RWPE2 (cell line): ENCODE measurements around the gene GTF2H2.
"Not testable (repeated sequence)": the region's sequence is repeated elsewhere in the genome, so short reads cannot be mapped to it uniquely, and the experiment has no call there.

Experiments used
- ATAC-seq: fragments of 200-7000 bp; cut with Tn5 transposase; 3 replicates; pipeline ENCODE4 v1.9.1; 2021; ENCODE audit warnings: low read depth
- DNase-seq: peaks from one replicate; pipeline ENCODE4 v3.0.0-alpha.2; 2020; ENCODE audit warnings: low spot score
- H3K27ac ChIP-seq: fragments of 450-650 bp; 2 replicates; pipeline ENCODE4 v1.5.1; 2017; ENCODE audit warnings: mild to moderate bottlenecking; ENCODE audit not compliant: poor library complexity, severe bottlenecking
- H3K27me3 ChIP-seq: fragments of 250-450 bp; sonication (Bioruptor Pico); 2 replicates; pipeline ENCODE4 v1.5.1; 2021; ENCODE audit warnings: mild to moderate bottlenecking, moderate library complexity; ENCODE audit not compliant: insufficient read depth, poor library complexity, severe bottlenecking
- H3K36me3 ChIP-seq: fragments of 250-450 bp; sonication (Bioruptor Pico); 2 replicates; pipeline ENCODE4 v1.5.1; 2020; ENCODE audit warnings: low read depth, mild to moderate bottlenecking, moderate library complexity
- H3K4me1 ChIP-seq: fragments of 250-450 bp; sonication (Bioruptor Pico); 2 replicates; pipeline ENCODE4 v1.5.1; 2021; ENCODE audit warnings: mild to moderate bottlenecking, moderate library complexity; ENCODE audit not compliant: insufficient read depth, poor library complexity, severe bottlenecking
- H3K4me3 ChIP-seq: fragments of 250-450 bp; sonication (Bioruptor Pico); 2 replicates; pipeline ENCODE4 v1.5.1; 2021; ENCODE audit warnings: mild to moderate bottlenecking, moderate library complexity; ENCODE audit not compliant: severe bottlenecking
- H3K9me3 ChIP-seq: fragments of 250-450 bp; sonication (Bioruptor Pico); 2 replicates; pipeline ENCODE4 v1.5.1; 2021; ENCODE audit warnings: mild to moderate bottlenecking, moderate library complexity; ENCODE audit not compliant: severe bottlenecking
- TF ChIP-seq, protein P1 (sequence below): fragments of 450-650 bp; IDR thresholded peaks from one replicate; pipeline ENCODE4 v1.5.1; 2017; ENCODE audit warnings: mild to moderate bottlenecking, moderate library complexity; ENCODE audit not compliant: poor library complexity, severe bottlenecking

The GTF2H2 gene

DNA sequence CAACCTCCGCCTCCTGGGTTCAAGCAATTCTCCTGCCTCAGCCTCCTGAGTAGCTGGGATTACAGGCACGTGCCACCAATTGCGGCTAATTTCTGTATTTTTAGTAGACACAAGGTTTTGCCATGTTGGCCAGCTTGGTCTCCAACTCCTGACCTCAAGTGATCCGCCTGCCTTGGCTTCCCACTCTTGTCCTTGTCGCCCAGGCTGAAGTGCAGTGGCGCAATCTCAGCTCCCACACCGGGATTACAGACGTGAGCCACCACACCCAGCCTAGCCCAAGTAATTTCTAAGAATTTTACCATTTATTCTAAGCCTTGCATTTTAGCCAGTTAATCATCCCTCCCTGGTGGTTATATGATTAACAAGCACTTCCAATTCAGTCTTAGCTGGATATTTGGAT is 53.3 kb downstream of the GTF2H2 start:
- H3K9me3 ChIP-seq, result no peaks in the 10 kb centered on the region
- H3K27ac ChIP-seq, result no peak overlapping the region
- no peak for ATAC-seq
- H3K4me3 ChIP-seq, result no peak overlapping the region
- no peaks in the 10 kb centered on the region for H3K27me3 ChIP-seq
- TF ChIP-seq, protein P1, sequence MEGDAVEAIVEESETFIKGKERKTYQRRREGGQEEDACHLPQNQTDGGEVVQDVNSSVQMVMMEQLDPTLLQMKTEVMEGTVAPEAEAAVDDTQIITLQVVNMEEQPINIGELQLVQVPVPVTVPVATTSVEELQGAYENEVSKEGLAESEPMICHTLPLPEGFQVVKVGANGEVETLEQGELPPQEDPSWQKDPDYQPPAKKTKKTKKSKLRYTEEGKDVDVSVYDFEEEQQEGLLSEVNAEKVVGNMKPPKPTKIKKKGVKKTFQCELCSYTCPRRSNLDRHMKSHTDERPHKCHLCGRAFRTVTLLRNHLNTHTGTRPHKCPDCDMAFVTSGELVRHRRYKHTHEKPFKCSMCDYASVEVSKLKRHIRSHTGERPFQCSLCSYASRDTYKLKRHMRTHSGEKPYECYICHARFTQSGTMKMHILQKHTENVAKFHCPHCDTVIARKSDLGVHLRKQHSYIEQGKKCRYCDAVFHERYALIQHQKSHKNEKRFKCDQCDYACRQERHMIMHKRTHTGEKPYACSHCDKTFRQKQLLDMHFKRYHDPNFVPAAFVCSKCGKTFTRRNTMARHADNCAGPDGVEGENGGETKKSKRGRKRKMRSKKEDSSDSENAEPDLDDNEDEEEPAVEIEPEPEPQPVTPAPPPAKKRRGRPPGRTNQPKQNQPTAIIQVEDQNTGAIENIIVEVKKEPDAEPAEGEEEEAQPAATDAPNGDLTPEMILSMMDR, result no peak
- H3K36me3 ChIP-seq, result no peaks in the 10 kb centered on the region
- no peaks in the 10 kb centered on the region for H3K4me1 ChIP-seq
- no peak for DNase-seq

DNA sequence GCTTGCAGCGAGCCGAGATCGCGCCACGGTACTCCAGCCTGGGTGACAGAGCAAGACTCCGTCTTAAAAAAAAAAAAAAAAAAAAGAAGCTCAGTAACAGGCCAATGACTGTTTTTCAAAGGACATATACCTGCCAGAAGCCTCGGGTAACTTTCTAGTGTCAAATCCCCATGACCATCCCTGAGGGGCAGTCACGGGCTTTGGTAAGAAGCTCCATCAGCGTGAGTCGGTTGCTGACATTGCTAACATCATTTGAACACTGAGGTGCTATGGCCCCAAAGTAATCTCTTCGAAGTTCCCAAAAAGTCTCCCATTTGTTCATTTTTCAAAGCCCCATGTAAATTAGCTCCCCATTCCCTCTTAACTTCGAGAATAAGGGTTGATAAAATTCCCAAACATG is 53.9 kb downstream of the GTF2H2 start:
- no peaks in the 10 kb centered on the region for H3K9me3 ChIP-seq
- no peaks in the 10 kb centered on the region for H3K36me3 ChIP-seq
- no peaks in the 10 kb centered on the region for H3K27me3 ChIP-seq
- ATAC-seq, result no peak
- no peak overlapping the region for H3K27ac ChIP-seq
- TF ChIP-seq, protein P1, result no peak
- no peak overlapping the region for H3K4me3 ChIP-seq
- no peaks in the 10 kb centered on the region for H3K4me1 ChIP-seq
- no peak for DNase-seq

DNA sequence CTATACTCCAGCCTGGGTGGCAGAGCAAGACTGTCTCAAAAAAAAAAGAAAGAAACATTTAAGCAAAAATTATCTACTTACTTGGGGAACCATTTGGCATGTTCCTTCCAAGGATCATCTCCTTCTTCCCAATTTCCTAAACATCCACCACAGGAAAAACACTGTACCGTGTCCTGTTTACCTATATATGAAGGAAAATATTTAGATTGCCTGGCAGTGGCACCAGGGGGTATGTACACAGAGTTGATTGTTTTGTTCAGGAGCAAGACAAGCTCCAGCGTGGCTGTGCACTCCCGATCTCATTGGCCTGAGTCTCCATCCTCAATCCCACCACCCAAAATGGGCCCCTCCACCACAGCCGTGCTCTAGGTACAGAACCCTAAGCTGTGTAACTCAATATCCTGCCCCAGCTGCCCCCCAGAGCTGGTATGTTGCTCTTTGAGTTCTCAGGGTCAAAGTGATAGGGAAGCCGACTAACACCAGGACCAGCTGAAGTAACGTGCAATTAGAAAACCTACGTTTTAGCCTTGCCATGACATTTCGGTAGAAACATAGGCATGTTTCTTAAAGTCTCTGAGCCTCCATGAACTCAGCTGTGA is 56.2 kb downstream of the GTF2H2 start:
- no peaks in the 10 kb centered on the region for H3K36me3 ChIP-seq
- TF ChIP-seq, protein P1, result no peak
- H3K27me3 ChIP-seq, result no peaks in the 10 kb centered on the region
- no peak overlapping the region for H3K27ac ChIP-seq
- no peaks in the 10 kb centered on the region for H3K9me3 ChIP-seq
- DNase-seq, result no peak
- H3K4me3 ChIP-seq, result no peak overlapping the region
- no peak for ATAC-seq
- no peaks in the 10 kb centered on the region for H3K4me1 ChIP-seq

DNA sequence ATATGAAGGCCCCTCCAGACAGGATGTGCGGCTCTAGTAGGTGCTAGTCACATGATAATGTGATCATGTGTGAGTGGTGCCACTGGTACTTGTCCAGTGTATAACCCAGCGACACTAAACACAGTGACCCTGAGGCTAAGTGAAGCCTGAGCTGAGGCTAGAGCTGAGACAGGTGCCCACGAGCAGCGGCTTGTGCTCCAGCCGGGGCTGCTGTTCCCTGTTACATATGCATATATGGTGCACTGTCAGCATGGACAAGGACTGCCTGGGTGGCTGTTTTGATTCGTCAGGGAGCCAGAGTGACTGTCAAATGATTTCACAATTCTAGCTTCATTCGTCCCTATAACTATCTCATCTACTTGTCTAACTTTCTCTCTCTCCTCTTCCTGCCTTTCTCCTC is 60.5 kb downstream of the GTF2H2 start:
- H3K9me3 ChIP-seq, result not testable (repeated sequence)

More for the DNA sequence above, 60.5 kb downstream of the GTF2H2 start:
- not testable (repeated sequence) for H3K27me3 ChIP-seq, H3K27ac ChIP-seq, H3K36me3 ChIP-seq, H3K4me3 ChIP-seq, DNase-seq, H3K4me1 ChIP-seq
- ATAC-seq, result 0 out of 3 replicates have a peak, but pooled peaks have one; percentile 17
